A673 (cell line): ENCODE results near the gene LIMK1. TPM values are rescaled to one million over a fixed set of nuclear protein-coding genes. Genes with fewer than 3 reads are reported as not detected.
A peak's percentile ranks its signal among the peaks of the same experiment; 100 is the strongest.
"Not testable (repeated sequence)": the region's sequence is repeated elsewhere in the genome, so short reads cannot be mapped to it uniquely, and the experiment has no call there.

Experiments used
- BruUV-seq: library from RNA; stranded (reverse); fragments of 400-500 nt; replicated peaks from 2 replicates; lab custom pipeline; 2021; lab: Mats Ljungman, UMichigan
- CTCF ChIA-PET: fragments of 300-600 bp; sonication (Branson Sonifier 250); formaldehyde crosslinking; loops from one replicate; lab custom pipeline; 2022; ENCODE audit warnings: antibody characterized with exemption; lab: Charles Lee
- POLR2A ChIA-PET: fragments of 300-600 bp; sonication (Branson Sonifier 250); formaldehyde crosslinking; loops from one replicate; lab custom pipeline; 2022; ENCODE audit warnings: antibody characterized with exemption; ENCODE audit not compliant: low non-redundant PET; lab: Charles Lee
- DNase-seq: peaks from one replicate; pipeline ENCODE4 v3.0.0-alpha.2; 2015; ENCODE audit warnings: low spot score
- H3K27ac ChIP-seq: fragments of 200-600 bp; sonication (generic); 2 replicates; pipeline ENCODE4 v1.5.1; 2016; ENCODE audit warnings: mixed run types, low read depth, mild to moderate bottlenecking, mixed read lengths, antibody characterized with exemption, low read length; ENCODE audit not compliant: poor library complexity, severe bottlenecking
- H3K27me3 ChIP-seq: fragments of 200-600 bp; sonication (generic); replicated peaks from 2 replicates; pipeline ENCODE4 v1.6.1; 2017; ENCODE audit warnings: mixed run types, low read depth, mild to moderate bottlenecking, mixed read lengths, antibody characterized with exemption, low read length; ENCODE audit not compliant: insufficient read depth, poor library complexity
- H3K36me3 ChIP-seq: fragments of 200-600 bp; sonication (generic); 2 replicates; pipeline ENCODE4 v1.6.1; 2016; ENCODE audit warnings: mixed run types, mild to moderate bottlenecking, mixed read lengths, antibody characterized with exemption, low read length; ENCODE audit not compliant: insufficient read depth, poor library complexity, severe bottlenecking
- H3K4me1 ChIP-seq: fragments of 200-600 bp; sonication (generic); 2 replicates; pipeline ENCODE4 v1.6.1; 2017; ENCODE audit warnings: mixed run types, mild to moderate bottlenecking, mixed read lengths, antibody characterized with exemption, low read length; ENCODE audit not compliant: insufficient read depth, poor library complexity, severe bottlenecking
- H3K4me3 ChIP-seq: fragments of 200-600 bp; sonication (generic); 2 replicates; pipeline ENCODE4 v1.5.1; 2016; ENCODE audit warnings: low read depth, mixed run types, mild to moderate bottlenecking, mixed read lengths, low read length; ENCODE audit not compliant: poor library complexity, severe bottlenecking
- H3K9me3 ChIP-seq: fragments of 200-600 bp; sonication (generic); 2 replicates; pipeline ENCODE4 v1.6.1; 2016; ENCODE audit warnings: mixed run types, low read depth, mild to moderate bottlenecking, mixed read lengths, antibody characterized with exemption, low read length; ENCODE audit not compliant: poor library complexity, severe bottlenecking
- CTCF ChIP-seq: fragments of 300-800, 200-600 bp; sonication (generic); conservative IDR thresholded peaks from 2 replicates; pipeline ENCODE4 v1.5.1; 2017; ENCODE audit warnings: low read depth, mild to moderate bottlenecking, antibody characterized with exemption, low read length, moderate library complexity, mixed read lengths
- EZH2 ChIP-seq: fragments of 200-600 bp; sonication (generic); IDR thresholded peaks from 2 replicates; pipeline ENCODE4 v1.6.1; 2017; ENCODE audit warnings: borderline replicate concordance, low read depth, mild to moderate bottlenecking, mixed read lengths, antibody characterized with exemption, low read length; ENCODE audit not compliant: poor library complexity, severe bottlenecking
- intact Hi-C: fragments of 100-400 bp; cut with micrococcal nuclease; formaldehyde crosslinking; loops from one replicate; pipeline ENCODE4 v1.10.0; 2022; ENCODE audit not compliant: unreplicated experiment
- total RNA-seq: library from RNA; stranded (reverse); gene quantifications from 2 replicates; pipeline ENCODE4 v1.2.3, GENCODE V29; 2021

Gene LIMK1
- total RNA-seq, 1 experiment from 2014 or later, result 59.3 TPM

DNA sequence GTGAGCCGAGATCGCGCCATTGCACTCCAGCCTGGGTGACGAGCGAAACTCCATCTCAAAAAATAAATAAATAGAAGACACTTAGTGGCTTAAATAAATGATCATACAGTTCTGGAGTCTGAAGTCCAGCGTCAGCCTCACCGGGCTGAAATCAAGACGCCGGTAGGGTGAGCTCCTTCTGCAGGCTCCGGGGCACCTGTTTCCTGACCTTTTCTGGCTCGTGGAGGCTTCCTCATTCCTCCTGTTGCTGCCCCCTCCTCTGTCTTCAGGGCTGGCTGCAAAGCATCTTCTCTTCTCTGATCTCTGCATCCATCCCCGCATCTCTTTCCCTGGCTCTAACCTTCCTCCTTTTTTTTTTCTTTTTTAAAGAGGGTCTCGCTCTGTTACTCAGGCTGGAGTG is 32.8 kb downstream of the LIMK1 start:
- TF ChIP-seq CTCF (no peak), EZH2 (no peak)
- Histone ChIP-seq H3K27me3 (no peaks in the 10 kb centered on the region), H3K4me3 (no peak overlapping the region), H3K4me1 (no peaks in the 10 kb centered on the region), H3K27ac (no peak overlapping the region), H3K9me3 (no peaks in the 10 kb centered on the region), H3K36me3 (peaks cover 12% of the 10 kb centered on the region)
- ChIA-PET CTCF (no interaction called here), POLR2A (no interaction called here)
- DNase-seq, result no peak
- BruUV-seq, result no TSS peak
- intact Hi-C loops, result no loop called here

GRCh38 chr7:74119831-74120230 is 36.2 kb downstream of the LIMK1 start:
- ChIA-PET CTCF (no interaction called here), POLR2A (no interaction called here)
- no peaks in the 10 kb centered on the region for H3K27me3 ChIP-seq

GRCh38 chr7:74121401-74122249 is 38.0 kb downstream of the LIMK1 start:
- Histone ChIP-seq H3K27me3 (no peaks in the 10 kb centered on the region), H3K4me3 (no peak overlapping the region), H3K36me3 (peaks cover 3% of the 10 kb centered on the region), H3K27ac (no peak overlapping the region), H3K4me1 (no peaks in the 10 kb centered on the region), H3K9me3 (no peaks in the 10 kb centered on the region)
- no peak for DNase-seq
- BruUV-seq, result TSS peak; percentile 38
- no peak for TF ChIP-seq CTCF
- TF ChIP-seq EZH2, result no peak
- intact Hi-C loops, result no loop called here
- CTCF ChIA-PET, result no interaction called here
- POLR2A ChIA-PET, result interaction anchor here (0.6 kb wide), 1 partner anchor 12 kb away, joined by 6 read pairs; no protein-coding TSS in a partner anchor

More at GRCh38 chr7:74119831-74120230, 36.2 kb downstream of the LIMK1 start:
- BruUV-seq, result no TSS peak
- H3K4me1 ChIP-seq, result no peaks in the 10 kb centered on the region
- peaks cover 3% of the 10 kb centered on the region for H3K36me3 ChIP-seq
- no peak for TF ChIP-seq CTCF
- TF ChIP-seq EZH2, result no peak
- no peak for DNase-seq
- no peaks in the 10 kb centered on the region for H3K9me3 ChIP-seq
- H3K4me3 ChIP-seq, result no peak overlapping the region
- intact Hi-C loops, result no loop called here
- no peak overlapping the region for H3K27ac ChIP-seq

DNA sequence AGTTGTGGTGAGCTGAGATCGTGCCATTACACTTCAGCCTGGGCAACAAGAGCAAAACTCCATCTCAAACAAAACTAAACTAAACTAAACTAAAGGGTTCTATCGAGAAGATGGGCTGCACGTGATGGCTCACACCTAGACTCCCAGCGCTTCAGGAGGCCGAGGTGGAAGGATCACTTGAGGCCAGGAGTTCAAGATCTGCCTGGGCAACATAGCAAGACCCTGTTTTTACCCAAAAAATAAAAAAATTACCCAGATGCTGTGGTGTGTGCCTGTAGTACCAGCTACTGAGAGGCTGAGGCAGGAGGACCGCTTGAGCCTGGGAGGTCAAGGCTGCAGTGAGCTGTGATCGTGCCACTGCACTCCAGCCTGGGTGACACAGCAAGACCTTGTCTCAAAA is 40.3 kb downstream of the LIMK1 start:
- H3K36me3 ChIP-seq, H3K9me3 ChIP-seq, POLR2A ChIA-PET, H3K4me1 ChIP-seq, CTCF ChIA-PET, DNase-seq, H3K27ac ChIP-seq, H3K4me3 ChIP-seq, H3K27me3 ChIP-seq, BruUV-seq, intact Hi-C loops: not testable (repeated sequence)
